Measurements from ENCODE around the gene PSMB3.

DNA sequence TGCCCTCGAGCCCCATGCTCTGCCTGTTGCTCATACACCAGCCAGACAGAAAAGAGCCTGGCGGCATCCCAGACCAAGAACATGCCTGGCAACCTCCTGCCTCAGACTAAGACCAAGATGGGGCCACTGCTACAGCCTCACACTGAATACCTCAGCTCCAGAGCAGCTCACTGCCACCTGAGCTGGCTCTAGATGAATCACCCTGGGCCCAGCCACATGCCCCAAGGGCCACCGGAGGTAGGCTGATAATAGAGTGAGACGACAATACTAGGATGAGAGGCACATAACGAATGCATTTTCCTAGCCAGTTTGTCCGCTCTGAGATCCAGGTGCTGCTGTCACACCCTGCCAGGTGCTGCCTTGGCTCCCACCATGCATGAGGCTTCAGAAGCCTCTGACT, 33.8 kb downstream of the PSMB3 start:
- TF ChIP-seq, protein P1, sequence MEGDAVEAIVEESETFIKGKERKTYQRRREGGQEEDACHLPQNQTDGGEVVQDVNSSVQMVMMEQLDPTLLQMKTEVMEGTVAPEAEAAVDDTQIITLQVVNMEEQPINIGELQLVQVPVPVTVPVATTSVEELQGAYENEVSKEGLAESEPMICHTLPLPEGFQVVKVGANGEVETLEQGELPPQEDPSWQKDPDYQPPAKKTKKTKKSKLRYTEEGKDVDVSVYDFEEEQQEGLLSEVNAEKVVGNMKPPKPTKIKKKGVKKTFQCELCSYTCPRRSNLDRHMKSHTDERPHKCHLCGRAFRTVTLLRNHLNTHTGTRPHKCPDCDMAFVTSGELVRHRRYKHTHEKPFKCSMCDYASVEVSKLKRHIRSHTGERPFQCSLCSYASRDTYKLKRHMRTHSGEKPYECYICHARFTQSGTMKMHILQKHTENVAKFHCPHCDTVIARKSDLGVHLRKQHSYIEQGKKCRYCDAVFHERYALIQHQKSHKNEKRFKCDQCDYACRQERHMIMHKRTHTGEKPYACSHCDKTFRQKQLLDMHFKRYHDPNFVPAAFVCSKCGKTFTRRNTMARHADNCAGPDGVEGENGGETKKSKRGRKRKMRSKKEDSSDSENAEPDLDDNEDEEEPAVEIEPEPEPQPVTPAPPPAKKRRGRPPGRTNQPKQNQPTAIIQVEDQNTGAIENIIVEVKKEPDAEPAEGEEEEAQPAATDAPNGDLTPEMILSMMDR (IDR thresholded peaks at IDR 0.05 in 2 of 3, conservative IDR thresholded peaks at IDR 0.05 in 1 of 3; ENCODE audit: borderline replicate concordance in 1 of 3, insufficient read depth in 1 of 3, low read depth in 2 of 3, low read length in 2 of 3): no peak
- no peak for TF ChIP-seq RAD21 (IDR thresholded peaks at IDR 0.05; ENCODE audit: low read depth)
- no peak for TF ChIP-seq EZH2 (IDR thresholded peaks at IDR 0.05)
- TF ChIP-seq POLR2A (IDR thresholded peaks at IDR 0.05; ENCODE audit: borderline replicate concordance, extremely low read depth, insufficient read depth, insufficient read length): no peak
- TF ChIP-seq ZNF274 (IDR thresholded peaks at IDR 0.05; ENCODE audit: low read depth, low read length): no peak
- TF ChIP-seq, protein P2, sequence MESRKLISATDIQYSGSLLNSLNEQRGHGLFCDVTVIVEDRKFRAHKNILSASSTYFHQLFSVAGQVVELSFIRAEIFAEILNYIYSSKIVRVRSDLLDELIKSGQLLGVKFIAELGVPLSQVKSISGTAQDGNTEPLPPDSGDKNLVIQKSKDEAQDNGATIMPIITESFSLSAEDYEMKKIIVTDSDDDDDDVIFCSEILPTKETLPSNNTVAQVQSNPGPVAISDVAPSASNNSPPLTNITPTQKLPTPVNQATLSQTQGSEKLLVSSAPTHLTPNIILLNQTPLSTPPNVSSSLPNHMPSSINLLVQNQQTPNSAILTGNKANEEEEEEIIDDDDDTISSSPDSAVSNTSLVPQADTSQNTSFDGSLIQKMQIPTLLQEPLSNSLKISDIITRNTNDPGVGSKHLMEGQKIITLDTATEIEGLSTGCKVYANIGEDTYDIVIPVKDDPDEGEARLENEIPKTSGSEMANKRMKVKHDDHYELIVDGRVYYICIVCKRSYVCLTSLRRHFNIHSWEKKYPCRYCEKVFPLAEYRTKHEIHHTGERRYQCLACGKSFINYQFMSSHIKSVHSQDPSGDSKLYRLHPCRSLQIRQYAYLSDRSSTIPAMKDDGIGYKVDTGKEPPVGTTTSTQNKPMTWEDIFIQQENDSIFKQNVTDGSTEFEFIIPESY (IDR thresholded peaks at IDR 0.05; ENCODE audit: extremely low read depth, insufficient replicate concordance, low read length): no peak

All from HCT116 (cell line).